ENCODE results near the gene SPN.

DNA sequence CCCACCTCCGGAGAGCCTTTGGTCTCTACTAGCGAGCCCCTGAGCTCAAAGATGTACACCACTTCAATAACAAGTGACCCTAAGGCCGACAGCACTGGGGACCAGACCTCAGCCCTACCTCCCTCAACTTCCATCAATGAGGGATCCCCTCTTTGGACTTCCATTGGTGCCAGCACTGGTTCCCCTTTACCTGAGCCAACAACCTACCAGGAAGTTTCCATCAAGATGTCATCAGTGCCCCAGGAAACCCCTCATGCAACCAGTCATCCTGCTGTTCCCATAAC is 702 bp downstream of the SPN start:
- TF ChIP-seq, protein P1, sequence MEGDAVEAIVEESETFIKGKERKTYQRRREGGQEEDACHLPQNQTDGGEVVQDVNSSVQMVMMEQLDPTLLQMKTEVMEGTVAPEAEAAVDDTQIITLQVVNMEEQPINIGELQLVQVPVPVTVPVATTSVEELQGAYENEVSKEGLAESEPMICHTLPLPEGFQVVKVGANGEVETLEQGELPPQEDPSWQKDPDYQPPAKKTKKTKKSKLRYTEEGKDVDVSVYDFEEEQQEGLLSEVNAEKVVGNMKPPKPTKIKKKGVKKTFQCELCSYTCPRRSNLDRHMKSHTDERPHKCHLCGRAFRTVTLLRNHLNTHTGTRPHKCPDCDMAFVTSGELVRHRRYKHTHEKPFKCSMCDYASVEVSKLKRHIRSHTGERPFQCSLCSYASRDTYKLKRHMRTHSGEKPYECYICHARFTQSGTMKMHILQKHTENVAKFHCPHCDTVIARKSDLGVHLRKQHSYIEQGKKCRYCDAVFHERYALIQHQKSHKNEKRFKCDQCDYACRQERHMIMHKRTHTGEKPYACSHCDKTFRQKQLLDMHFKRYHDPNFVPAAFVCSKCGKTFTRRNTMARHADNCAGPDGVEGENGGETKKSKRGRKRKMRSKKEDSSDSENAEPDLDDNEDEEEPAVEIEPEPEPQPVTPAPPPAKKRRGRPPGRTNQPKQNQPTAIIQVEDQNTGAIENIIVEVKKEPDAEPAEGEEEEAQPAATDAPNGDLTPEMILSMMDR (IDR thresholded peaks at IDR 0.05), result no peak
- TF ChIP-seq YY1 (IDR thresholded peaks at IDR 0.05; ENCODE audit: low read depth), result no peak
- TF ChIP-seq POLR2AphosphoS5 (IDR thresholded peaks at IDR 0.05; ENCODE audit: low read depth, low read length), result no peak
- TF ChIP-seq, protein P2, sequence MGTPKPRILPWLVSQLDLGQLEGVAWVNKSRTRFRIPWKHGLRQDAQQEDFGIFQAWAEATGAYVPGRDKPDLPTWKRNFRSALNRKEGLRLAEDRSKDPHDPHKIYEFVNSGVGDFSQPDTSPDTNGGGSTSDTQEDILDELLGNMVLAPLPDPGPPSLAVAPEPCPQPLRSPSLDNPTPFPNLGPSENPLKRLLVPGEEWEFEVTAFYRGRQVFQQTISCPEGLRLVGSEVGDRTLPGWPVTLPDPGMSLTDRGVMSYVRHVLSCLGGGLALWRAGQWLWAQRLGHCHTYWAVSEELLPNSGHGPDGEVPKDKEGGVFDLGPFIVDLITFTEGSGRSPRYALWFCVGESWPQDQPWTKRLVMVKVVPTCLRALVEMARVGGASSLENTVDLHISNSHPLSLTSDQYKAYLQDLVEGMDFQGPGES (IDR thresholded peaks at IDR 0.05; ENCODE audit: low read depth, low read length), result no peak
- no peak for TF ChIP-seq ELF1 (IDR thresholded peaks at IDR 0.05)
- no peak for TF ChIP-seq NFIC (IDR thresholded peaks at IDR 0.05; ENCODE audit: borderline replicate concordance)
- no peak for TF ChIP-seq EP300 (IDR thresholded peaks at IDR 0.05; ENCODE audit: borderline replicate concordance in 1 of 2, low read depth in 1 of 2, low read length in 1 of 2)
- TF ChIP-seq JUND (IDR thresholded peaks at IDR 0.05), result no peak
- TF ChIP-seq SIN3A (IDR thresholded peaks at IDR 0.05; ENCODE audit: borderline replicate concordance, low read depth, low read length), result no peak
- no peak for TF ChIP-seq TAF1 (IDR thresholded peaks at IDR 0.05; ENCODE audit: borderline replicate concordance, low read depth, low read length)
- no peak for TF ChIP-seq RFX5 (IDR thresholded peaks at IDR 0.05; ENCODE audit: low read length)
- TF ChIP-seq, protein P3, sequence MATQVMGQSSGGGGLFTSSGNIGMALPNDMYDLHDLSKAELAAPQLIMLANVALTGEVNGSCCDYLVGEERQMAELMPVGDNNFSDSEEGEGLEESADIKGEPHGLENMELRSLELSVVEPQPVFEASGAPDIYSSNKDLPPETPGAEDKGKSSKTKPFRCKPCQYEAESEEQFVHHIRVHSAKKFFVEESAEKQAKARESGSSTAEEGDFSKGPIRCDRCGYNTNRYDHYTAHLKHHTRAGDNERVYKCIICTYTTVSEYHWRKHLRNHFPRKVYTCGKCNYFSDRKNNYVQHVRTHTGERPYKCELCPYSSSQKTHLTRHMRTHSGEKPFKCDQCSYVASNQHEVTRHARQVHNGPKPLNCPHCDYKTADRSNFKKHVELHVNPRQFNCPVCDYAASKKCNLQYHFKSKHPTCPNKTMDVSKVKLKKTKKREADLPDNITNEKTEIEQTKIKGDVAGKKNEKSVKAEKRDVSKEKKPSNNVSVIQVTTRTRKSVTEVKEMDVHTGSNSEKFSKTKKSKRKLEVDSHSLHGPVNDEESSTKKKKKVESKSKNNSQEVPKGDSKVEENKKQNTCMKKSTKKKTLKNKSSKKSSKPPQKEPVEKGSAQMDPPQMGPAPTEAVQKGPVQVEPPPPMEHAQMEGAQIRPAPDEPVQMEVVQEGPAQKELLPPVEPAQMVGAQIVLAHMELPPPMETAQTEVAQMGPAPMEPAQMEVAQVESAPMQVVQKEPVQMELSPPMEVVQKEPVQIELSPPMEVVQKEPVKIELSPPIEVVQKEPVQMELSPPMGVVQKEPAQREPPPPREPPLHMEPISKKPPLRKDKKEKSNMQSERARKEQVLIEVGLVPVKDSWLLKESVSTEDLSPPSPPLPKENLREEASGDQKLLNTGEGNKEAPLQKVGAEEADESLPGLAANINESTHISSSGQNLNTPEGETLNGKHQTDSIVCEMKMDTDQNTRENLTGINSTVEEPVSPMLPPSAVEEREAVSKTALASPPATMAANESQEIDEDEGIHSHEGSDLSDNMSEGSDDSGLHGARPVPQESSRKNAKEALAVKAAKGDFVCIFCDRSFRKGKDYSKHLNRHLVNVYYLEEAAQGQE (IDR thresholded peaks at IDR 0.05; ENCODE audit: low read depth, low read length), result no peak

Data from SK-N-SH (cell line).